ENCODE measurements around the gene MS4A3.

GRCh38 chr11:60056349-60056969 lies at the start of gene MS4A3:
- no peak for TF ChIP-seq CTCF (tag by site-specific recombination; IDR thresholded peaks at IDR 0.05)
- TF ChIP-seq ZNF514 (tag by site-specific recombination; IDR thresholded peaks at IDR 0.05) = no peak
- TF ChIP-seq KLF16 (tag by site-specific recombination; IDR thresholded peaks at IDR 0.05) = no peak
- no peak for TF ChIP-seq ZNF768 (tag by site-specific recombination; IDR thresholded peaks at IDR 0.05)
- TF ChIP-seq MEIS1 (CRISPR knock-in tag; IDR thresholded peaks at IDR 0.05; ENCODE audit: borderline replicate concordance) = no peak
- no peak for TF ChIP-seq ZNF623 (tag by site-specific recombination; IDR thresholded peaks at IDR 0.05)
- TF ChIP-seq ZNF23 (tag by site-specific recombination; IDR thresholded peaks at IDR 0.05; ENCODE audit: borderline replicate concordance) = no peak
- no peak for TF ChIP-seq ZBTB7A (tag by site-specific recombination; IDR thresholded peaks at IDR 0.05; ENCODE audit: low read depth)
- no peak for TF ChIP-seq ZFP37 (tag by site-specific recombination; IDR thresholded peaks at IDR 0.05)
- TF ChIP-seq ZNF341 (tag by site-specific recombination; IDR thresholded peaks at IDR 0.05; ENCODE audit: low read depth) = no peak
- TF ChIP-seq ZNF548 (tag by site-specific recombination; IDR thresholded peaks at IDR 0.05) = no peak
- no peak for TF ChIP-seq ZNF626 (tag by site-specific recombination; IDR thresholded peaks at IDR 0.05)
- TF ChIP-seq YY1 (tag by site-specific recombination; IDR thresholded peaks at IDR 0.05) = no peak
